Kidney epithelial cell (primary cell): ENCODE measurements around the gene FADS3. TPM values are rescaled to one million over a fixed set of nuclear protein-coding genes. Genes with fewer than 3 reads are reported as not detected.

Experiments
- DNase-seq: peaks from one replicate; pipeline ENCODE4 v3.0.0-alpha.2; 2010; ENCODE audit warnings: low read depth
- H3K27me3 ChIP-seq: 2 replicates; pipeline ENCODE4 v1.6.0; 2011; ENCODE audit warnings: low read length; ENCODE audit not compliant: control insufficient read depth, insufficient read depth
- H3K36me3 ChIP-seq: 2 replicates; pipeline ENCODE4 v1.5.1; 2011; ENCODE audit warnings: low read length; ENCODE audit not compliant: control insufficient read depth, insufficient read depth
- H3K4me3 ChIP-seq: 2 replicates; pipeline ENCODE4 v1.5.1; 2011; ENCODE audit warnings: low read depth, mild to moderate bottlenecking, control low read depth, low read length
- total RNA-seq: library from RNA; depleted of rRNA; stranded (reverse); fragments of >200 nt; gene quantifications from 2 replicates; pipeline ENCODE4 v1.2.3, GENCODE V29; 2015
- TF ChIP-seq, protein P1 (sequence below): IDR thresholded peaks from 2 replicates; pipeline ENCODE4 v1.5.1; 2011; ENCODE audit warnings: mild to moderate bottlenecking, moderate library complexity, low read length, control low read depth, inconsistent platforms; ENCODE audit not compliant: insufficient read depth, poor library complexity, severe bottlenecking

FADS3 gene
- total RNA-seq, 1 donor from 2014 or later: 152 TPM

DNA sequence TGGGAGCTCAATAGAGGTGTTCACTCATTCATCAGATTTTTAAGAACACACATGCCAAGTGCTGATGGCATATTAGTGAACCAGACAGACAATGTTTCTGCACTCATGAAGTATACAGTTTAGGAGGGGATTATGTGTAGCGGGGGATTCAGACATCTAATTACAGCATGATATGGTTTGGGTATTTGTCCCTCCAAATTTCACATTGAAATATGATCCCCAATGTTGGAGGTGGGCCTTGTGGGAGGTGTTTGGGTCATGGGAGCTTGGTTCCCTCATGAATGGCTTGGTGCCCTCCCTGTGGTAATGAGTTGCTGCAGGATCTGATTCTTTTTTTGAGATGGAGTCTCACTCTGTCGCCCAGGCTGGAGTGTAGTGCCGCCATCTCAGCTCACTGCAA, 34.9 kb upstream of the FADS3 start:
- H3K36me3 ChIP-seq: no peaks in the 10 kb centered on the region
- no peak overlapping the region for H3K4me3 ChIP-seq
- no peak for DNase-seq
- no peaks in the 10 kb centered on the region for H3K27me3 ChIP-seq
- TF ChIP-seq, protein P1, sequence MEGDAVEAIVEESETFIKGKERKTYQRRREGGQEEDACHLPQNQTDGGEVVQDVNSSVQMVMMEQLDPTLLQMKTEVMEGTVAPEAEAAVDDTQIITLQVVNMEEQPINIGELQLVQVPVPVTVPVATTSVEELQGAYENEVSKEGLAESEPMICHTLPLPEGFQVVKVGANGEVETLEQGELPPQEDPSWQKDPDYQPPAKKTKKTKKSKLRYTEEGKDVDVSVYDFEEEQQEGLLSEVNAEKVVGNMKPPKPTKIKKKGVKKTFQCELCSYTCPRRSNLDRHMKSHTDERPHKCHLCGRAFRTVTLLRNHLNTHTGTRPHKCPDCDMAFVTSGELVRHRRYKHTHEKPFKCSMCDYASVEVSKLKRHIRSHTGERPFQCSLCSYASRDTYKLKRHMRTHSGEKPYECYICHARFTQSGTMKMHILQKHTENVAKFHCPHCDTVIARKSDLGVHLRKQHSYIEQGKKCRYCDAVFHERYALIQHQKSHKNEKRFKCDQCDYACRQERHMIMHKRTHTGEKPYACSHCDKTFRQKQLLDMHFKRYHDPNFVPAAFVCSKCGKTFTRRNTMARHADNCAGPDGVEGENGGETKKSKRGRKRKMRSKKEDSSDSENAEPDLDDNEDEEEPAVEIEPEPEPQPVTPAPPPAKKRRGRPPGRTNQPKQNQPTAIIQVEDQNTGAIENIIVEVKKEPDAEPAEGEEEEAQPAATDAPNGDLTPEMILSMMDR: no peak

DNA sequence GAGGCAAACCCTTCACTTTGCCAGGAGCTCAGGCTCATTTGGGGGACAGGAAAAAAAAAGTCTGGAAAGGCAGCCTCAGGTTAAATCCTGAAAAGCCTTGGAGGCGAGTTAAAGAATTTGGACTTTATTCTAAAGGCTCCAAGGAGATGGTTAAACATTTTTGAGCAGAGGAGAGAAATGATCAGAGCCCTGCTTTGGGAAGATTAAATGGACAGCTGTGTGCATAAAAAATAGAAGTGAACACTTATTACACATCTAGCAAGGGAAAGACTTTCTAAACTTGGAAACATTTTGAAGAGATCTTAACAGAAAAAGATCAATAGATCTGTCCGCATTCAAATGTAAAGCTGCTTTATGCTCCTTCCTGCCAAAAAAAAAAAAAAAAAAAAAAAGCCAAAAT, 34.4 kb upstream of the FADS3 start:
- Histone ChIP-seq H3K27me3 (no peaks in the 10 kb centered on the region), H3K36me3 (no peaks in the 10 kb centered on the region), H3K4me3 (no peak overlapping the region)
- DNase-seq: no peak
- TF ChIP-seq, protein P1: no peak

DNA sequence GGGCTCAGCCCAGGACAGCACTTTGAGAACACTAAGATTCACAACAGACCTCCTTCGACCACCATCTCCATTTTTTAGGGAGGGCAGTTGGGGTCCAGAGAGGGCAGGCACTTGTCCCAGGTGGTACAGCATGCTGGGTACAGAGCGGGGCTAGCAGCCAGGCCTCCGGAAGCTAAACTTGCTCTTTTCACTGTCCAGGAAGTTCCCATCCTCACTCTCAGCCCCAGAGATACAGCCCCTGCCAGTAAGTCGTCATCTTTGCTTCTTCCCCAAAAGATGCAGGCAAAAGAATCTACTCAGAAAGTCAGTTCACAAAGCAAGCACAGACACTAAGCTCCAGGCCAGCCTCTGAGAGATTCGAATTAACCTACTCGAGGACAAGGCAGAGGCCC, 32.7 kb upstream of the FADS3 start:
- Histone ChIP-seq H3K4me3 (no peak overlapping the region), H3K36me3 (no peaks in the 10 kb centered on the region), H3K27me3 (peaks cover 10% of the 10 kb centered on the region)
- no peak for DNase-seq
- TF ChIP-seq, protein P1: no peak

DNA sequence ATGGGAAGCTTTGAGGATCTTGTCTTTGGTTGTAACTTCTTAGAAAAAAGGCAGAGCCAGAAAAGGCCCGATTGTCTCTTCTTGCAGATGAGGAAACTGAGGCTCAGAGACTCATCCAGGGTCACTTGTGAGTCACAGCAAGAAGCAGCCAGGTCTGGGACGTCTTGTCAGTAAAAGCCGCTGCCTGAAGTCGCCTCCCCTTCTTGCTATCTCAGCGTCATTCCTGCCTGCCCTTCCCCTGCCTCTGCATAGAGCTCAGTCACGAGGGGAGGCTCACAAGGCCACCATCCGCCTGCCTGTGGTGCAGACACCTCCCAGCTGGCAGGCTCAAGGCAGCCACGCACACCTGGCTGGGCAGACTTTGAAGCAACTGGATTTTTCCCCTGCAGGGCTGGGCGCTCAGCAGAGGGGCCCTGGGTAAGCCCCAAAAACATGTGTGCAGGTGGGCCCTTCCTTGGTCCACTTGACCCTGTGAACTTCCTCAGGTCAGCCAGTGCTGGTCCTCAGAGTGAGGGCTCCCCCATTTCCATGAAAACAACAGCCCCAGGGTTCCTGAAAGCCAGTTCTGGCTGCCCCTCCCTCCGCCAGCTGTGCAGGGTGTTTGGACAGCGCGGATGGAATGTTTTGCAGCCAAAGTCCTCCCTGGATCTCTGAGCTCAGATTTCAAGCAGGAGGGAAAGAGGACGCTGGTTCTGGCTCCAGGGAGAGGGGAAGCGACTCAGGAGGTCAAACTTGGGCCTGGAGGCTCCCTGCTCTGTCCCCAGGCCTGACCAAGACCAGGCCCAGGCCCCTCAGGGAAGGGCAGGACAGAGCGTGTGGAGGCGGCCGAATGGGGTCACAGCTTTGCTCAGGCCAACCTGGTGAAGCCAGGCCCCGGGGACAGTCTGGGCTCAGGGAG, 32.1 kb upstream of the FADS3 start:
- peaks cover 16% of the 10 kb centered on the region for H3K27me3 ChIP-seq

DNA sequence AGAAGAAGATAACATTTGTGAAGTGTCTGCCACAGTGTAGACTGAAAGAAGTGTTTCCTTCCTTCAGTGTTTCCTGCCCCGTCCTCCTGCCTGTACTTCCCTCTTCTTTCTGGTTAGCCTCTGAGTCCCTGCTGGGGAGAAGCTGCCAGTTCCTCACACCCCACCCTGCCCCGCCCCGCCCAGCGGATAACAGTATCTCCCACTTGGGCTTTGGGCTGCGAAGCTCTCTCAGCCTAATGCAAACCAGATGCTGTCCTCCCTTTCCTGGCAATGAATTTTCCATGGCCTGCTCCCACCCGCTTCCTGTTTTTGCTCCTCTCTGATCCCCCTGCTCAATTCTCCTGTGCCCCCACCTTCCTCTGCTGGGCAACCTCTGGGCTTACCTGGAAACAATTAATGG, 31.2 kb upstream of the FADS3 start:
- DNase-seq: no peak
- Histone ChIP-seq H3K36me3 (no peaks in the 10 kb centered on the region), H3K27me3 (peaks cover 25% of the 10 kb centered on the region), H3K4me3 (no peak overlapping the region)
- TF ChIP-seq, protein P1: no peak

More for the DNA sequence above, 32.1 kb upstream of the FADS3 start:
- H3K36me3 ChIP-seq: no peaks in the 10 kb centered on the region
- no peak overlapping the region for H3K4me3 ChIP-seq
- no peak for DNase-seq
- TF ChIP-seq, protein P1: no peak
